ENCODE measurements around the gene AIRE. TPM values are rescaled to one million over a fixed set of nuclear protein-coding genes. Genes with fewer than 3 reads are reported as not detected.

AIRE gene
- total RNA-seq, 1 experiment from 2014 or later: 0.17 TPM

DNA sequence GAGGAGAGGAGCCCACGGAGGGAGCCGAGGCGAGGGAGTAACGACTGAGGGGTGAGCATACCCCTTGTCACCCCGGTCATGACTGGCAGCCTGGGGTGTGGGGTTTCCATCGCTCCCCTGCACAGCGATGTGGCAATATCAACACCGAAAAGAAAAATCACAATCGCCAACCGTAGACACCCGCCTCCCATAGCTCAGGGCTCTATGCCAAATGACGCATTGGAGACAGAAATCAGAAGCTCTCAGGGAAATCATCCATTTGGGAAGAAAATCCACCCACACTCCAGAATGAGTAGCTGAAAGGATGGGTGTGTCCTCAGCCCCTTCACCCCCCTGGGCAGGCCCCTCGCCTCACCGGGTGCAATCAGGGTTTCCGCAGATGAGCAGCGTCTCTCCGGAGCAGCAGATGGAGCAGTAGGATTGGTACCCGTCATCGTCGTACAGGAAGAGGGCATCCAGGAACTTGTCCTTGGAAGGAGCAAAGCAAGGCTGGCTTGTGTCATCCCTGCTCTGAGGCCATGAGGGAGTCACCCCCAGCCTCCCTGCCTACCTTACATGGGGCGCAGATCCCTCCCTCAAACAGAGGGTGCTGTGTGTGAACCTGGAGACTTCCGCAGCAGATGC, 26.5 kb upstream of the AIRE start:
- no peak overlapping the region for H3K4me3 Mint-ChIP-seq
- H2BK15ac ChIP-seq (ENCODE audit: low read depth, low read length): no peak overlapping the region
- no peaks in the 10 kb centered on the region for H3K79me2 ChIP-seq (ENCODE audit: insufficient read depth, low read length)
- no peak overlapping the region for H2BK12ac ChIP-seq (ENCODE audit: insufficient read length, low read depth, low read length)
- H3K14ac ChIP-seq (ENCODE audit: insufficient read depth, low read length): no peak overlapping the region
- H3K27me3 ChIP-seq (ENCODE audit: insufficient read depth, low read length): no peaks in the 10 kb centered on the region
- no peak overlapping the region for H2BK120ac ChIP-seq (ENCODE audit: low read depth, low read length, poor library complexity, severe bottlenecking)
- TF ChIP-seq, protein P1, sequence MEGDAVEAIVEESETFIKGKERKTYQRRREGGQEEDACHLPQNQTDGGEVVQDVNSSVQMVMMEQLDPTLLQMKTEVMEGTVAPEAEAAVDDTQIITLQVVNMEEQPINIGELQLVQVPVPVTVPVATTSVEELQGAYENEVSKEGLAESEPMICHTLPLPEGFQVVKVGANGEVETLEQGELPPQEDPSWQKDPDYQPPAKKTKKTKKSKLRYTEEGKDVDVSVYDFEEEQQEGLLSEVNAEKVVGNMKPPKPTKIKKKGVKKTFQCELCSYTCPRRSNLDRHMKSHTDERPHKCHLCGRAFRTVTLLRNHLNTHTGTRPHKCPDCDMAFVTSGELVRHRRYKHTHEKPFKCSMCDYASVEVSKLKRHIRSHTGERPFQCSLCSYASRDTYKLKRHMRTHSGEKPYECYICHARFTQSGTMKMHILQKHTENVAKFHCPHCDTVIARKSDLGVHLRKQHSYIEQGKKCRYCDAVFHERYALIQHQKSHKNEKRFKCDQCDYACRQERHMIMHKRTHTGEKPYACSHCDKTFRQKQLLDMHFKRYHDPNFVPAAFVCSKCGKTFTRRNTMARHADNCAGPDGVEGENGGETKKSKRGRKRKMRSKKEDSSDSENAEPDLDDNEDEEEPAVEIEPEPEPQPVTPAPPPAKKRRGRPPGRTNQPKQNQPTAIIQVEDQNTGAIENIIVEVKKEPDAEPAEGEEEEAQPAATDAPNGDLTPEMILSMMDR (conservative IDR thresholded peaks at IDR 0.05): no peak
- no peaks in the 10 kb centered on the region; a peak in 1 of 7 replicates for H3K36me3 Mint-ChIP-seq (ENCODE audit: insufficient read depth in 1 of 3, low read depth in 3 of 3)
- no peaks in the 10 kb centered on the region for H3K9me3 ChIP-seq (ENCODE audit: control insufficient read depth, low read depth, low read length)
- H3K4ac ChIP-seq (ENCODE audit: low read depth, low read length): no peak overlapping the region
- H3K4me1 ChIP-seq (ENCODE audit: insufficient read depth, low read length): no peaks in the 10 kb centered on the region; the same call in 1 of the 2 replicates
- H3K79me1 ChIP-seq (ENCODE audit: insufficient read depth, low read depth, low read length, poor library complexity, severe bottlenecking): no peaks in the 10 kb centered on the region
- no peak overlapping the region for H2AK5ac ChIP-seq (ENCODE audit: insufficient read length, low read length)
- H3K23ac ChIP-seq (ENCODE audit: insufficient read length, low read depth, low read length): no peak overlapping the region
- H3T11ph ChIP-seq (ENCODE audit: low read length): no peak overlapping the region
- H3K4me2 ChIP-seq (ENCODE audit: insufficient read depth, insufficient read length, low read length): no peak overlapping the region
- H4K91ac ChIP-seq (ENCODE audit: insufficient read length, low read depth, low read length): no peak overlapping the region
- H3K56ac ChIP-seq (ENCODE audit: insufficient read length, low read depth, low read length): no peak overlapping the region
- no peak for DNase-seq
- WGBS (ENCODE audit: extremely low coverage, insufficient read length, low lambda C conversion rate): no CpG with 5 or more reads among the region's 22 CpGs
- H4K20me1 ChIP-seq (ENCODE audit: control insufficient read depth, insufficient read depth, insufficient read length): no peaks in the 10 kb centered on the region
- no peak overlapping the region for H3K18ac ChIP-seq (ENCODE audit: insufficient read length, low read depth, low read length)
- no peak overlapping the region for H2BK20ac ChIP-seq (ENCODE audit: low read depth, low read length, poor library complexity, severe bottlenecking)
- no peak overlapping the region for H2BK5ac ChIP-seq (ENCODE audit: insufficient read length, low read length)
- peaks cover 6 to 7% of the 10 kb centered on the region in 2 experiments for H3K4me1 Mint-ChIP-seq
- H3K27ac ChIP-seq (ENCODE audit: insufficient read length, low read depth, low read length): no peak overlapping the region
- H4K8ac ChIP-seq (replicated peaks; ENCODE audit: insufficient read length, low read depth, low read length): no peak overlapping the region
- no peak overlapping the region for H3K9ac ChIP-seq (ENCODE audit: extremely low read depth, insufficient read length, low read length)
- H3K27ac Mint-ChIP-seq: no peak overlapping the region
- H4K5ac ChIP-seq (ENCODE audit: insufficient read length, low read depth, low read length): no peak overlapping the region
- H3K23me2 ChIP-seq (ENCODE audit: insufficient read length, low read depth, low read length, poor library complexity, severe bottlenecking): no peaks in the 10 kb centered on the region
- H3K9me3 Mint-ChIP-seq: no peaks in the 10 kb centered on the region
- no peak overlapping the region for H2AFZ ChIP-seq (ENCODE audit: low read length)
- H3K27me3 Mint-ChIP-seq (ENCODE audit: low read depth): peaks cover 10% of the 10 kb centered on the region
